GM21423 (cell line): ENCODE results near the gene MRPS5.

Source experiments
- ATAC-seq: cut with Tn5 transposase; IDR thresholded peaks from one replicate; pipeline ENCODE4 v1.9.1; 2021; ENCODE audit warnings: mild to moderate bottlenecking, moderate library complexity; ENCODE audit not compliant: unreplicated experiment

MRPS5 gene

DNA sequence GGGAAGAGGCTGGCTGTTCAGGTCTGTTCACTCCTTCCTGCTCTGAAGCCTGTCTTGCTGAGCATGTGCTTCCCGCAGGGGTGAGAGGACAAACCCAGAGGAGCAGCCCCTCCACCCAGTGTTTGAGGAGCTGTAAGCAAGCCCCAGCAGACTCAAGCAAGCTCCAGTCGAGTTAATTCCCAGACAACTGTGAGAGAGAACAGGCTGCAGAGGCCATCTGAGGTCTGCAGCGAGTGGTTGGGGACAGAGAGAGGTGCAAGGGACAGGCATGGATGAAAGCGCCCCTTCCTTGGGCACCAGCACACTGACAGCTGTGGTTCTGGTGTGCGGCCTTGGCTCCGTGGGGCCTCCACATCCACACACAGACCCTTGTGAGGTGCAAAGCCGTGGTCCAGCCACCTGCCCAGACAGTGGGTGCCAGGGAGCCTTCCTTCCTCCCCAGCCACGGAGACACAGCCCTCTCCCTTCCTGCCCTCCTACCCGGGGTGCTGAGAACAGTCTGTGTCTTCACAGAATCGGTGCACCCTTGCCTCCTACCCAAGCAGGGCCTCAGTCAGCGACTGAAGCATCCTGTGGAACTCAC lies 59.9 kb downstream of the MRPS5 start:
- ATAC-seq, result no peak

DNA sequence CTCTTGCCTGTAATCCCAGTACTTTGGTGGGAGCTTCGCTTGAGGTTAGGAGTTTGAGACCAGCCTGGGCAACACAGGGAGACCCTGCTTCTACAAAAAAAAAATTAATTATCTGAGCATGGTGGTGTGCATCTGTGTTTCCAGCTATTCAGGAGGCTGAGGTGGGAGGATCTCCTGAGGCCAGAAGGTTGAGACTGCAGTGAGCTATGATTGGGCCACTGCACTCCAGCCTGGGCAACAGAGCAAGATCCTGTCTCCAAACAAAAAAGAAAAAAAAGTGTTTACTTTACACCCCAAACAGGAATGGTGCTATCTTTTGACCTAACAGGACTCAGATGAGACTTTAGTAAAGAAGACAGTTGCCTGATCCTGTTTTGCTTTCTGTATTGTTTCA lies 60.5 kb downstream of the MRPS5 start:
- ATAC-seq, result no peak

DNA sequence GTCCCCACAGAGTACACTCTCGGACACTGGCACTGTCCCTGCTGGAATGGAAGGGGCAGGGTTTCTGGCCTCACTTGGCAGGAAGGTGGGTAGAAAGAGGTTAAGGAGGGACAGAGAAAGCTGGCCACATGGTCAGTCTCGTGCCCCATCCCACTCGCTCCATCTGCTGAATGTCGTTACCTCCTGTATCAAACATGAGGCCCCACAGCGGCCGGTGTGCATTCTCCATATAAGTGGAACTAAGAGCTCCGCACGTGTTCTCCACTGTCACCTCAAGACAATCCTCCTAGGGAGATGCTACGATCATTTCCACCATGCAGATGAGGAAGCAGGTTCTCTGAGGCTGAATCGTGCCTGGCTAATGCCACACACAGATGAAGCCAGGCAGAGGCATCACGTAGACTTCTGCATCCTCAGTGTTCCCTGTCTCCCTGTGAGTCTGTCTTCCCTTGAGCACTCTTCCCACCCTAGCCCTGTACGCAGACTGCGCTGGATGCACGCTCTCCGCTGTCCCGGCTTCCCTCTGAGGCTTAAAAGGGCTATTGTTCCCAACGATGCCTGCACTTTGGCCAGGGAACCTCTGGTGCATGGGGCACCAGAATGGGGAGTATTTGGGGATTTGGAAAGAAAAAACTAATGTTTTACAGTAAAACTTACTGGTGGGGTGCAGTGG lies 61.0 kb downstream of the MRPS5 start:
- no peak for ATAC-seq

DNA sequence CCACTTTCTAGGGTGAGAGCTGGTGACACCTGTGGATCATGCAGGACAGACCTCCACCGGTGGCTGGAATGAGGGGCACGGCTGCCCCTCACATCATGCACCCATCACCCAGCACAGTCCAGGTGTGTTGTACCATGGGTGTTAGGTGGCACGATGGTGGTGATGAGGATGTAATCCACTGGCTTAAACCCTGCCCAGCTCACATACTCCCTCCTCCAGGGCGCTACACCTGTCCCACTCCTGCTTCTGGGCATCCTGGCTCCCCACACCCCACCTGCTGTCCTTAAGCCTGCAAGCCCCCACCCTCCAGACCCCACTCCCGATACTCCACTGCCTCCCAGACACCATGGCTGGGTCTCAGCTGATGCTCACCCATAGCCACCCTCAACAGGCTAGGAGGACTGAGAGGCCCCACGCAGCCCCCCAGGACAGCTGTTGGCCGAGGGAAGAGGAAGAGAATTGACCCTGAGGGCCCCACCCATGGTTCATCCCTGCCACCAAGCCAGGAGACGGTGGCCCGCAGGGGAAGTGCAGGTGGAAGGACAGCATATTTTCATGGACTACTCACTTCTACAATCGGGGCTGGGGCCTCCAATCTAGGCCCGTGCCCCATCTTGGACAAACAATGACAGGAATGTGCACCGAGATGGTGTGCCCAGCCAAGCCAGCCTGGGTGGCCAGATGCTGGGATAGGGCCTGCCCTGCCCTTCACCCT lies 61.8 kb downstream of the MRPS5 start:
- ATAC-seq, result no peak

DNA sequence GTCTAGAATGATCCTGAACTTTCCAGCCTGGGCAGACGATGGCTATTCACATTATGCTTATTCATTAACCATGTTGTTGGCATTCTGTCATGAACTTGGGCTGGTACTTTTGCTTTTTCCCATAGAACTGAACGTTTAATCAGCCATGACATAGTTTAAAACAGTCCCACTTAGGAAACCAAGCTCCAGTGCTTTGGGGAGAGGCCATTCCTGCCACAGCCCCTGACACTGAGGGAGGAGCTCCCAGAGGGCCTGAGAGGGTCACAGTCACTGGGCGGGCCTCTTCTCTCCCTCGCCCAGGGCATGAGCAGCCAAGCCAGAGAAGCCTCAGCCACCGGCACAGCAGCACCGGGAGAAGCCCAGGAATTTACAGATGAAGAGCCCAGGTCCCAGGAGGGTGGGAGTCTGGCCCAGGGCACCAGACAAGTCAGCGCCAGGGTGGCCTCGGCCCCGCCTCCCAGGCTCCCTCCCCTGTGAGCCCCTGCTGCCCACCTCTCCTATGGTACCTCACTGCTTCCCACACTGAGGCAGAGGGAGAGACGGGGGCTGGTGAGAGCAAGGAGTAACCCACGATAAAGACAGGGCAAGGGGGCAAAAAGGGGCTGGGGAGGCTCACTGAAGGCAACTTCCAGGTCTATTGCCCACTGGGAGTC lies 62.5 kb downstream of the MRPS5 start:
- ATAC-seq, result no peak

DNA sequence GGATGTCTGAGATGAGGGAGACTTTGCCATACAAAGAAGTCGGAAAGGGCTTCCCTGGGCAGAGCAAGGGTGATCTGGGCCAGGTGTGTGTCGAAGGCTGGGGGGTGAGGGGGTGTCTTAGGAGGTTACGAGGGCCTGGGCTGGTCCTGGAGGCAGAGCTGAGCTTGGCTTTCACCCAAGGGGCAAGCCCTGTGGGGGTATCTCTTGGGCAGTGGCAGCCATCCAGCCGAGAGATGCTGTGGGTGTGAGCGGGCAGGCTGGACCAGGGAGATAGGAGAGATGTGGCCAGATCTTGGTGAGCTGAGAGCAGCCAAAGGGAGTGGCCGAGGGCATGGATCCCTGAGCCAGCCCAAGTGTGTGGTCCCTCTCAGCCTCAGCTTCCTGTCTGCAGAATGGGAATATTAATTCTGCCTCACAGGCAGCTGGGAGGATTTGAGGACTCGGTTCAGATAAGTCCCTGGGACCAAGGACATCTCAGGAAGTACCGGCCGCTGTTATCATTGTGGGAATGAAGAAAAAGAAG lies 63.1 kb downstream of the MRPS5 start:
- no peak for ATAC-seq

DNA sequence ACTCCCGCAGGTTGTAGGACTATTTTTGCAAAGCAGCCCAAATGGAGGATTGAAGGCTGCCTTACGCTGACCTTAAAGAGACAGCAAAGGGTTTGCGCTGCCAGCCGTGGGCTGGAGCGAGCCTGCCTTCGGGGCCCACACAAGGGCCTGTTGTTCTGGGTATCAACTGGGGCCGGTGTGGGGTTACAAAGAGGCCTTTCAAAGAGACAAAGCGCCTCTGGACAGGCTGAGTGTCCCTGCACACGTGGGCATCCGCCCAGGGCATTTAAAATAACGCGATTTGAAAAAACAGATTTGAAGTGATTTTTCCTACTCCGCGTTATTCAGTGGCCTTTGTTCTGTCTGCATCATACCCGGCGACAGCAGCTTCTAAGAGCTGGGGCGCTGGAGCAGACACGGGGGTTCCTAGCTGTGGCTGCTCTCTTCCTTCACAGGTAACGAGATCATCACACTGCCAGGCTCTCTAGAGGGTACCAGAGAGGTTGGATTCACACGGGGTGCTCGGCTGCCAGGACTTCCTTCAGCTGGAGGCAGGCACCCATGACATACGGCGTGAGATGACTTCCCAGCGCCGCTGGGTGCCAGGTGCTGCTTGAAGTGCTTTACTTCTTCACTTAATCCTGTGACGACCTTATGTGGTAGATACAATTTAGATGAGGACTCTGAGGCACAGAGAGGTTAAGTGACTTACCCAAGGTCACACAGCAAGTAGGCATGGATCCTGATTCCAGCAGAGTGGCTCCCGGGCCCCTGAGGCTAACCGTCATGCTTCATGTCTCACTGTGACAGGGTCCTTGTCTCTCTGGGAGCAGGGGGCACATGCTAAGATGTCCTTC lies 63.9 kb downstream of the MRPS5 start:
- ATAC-seq, result no peak

DNA sequence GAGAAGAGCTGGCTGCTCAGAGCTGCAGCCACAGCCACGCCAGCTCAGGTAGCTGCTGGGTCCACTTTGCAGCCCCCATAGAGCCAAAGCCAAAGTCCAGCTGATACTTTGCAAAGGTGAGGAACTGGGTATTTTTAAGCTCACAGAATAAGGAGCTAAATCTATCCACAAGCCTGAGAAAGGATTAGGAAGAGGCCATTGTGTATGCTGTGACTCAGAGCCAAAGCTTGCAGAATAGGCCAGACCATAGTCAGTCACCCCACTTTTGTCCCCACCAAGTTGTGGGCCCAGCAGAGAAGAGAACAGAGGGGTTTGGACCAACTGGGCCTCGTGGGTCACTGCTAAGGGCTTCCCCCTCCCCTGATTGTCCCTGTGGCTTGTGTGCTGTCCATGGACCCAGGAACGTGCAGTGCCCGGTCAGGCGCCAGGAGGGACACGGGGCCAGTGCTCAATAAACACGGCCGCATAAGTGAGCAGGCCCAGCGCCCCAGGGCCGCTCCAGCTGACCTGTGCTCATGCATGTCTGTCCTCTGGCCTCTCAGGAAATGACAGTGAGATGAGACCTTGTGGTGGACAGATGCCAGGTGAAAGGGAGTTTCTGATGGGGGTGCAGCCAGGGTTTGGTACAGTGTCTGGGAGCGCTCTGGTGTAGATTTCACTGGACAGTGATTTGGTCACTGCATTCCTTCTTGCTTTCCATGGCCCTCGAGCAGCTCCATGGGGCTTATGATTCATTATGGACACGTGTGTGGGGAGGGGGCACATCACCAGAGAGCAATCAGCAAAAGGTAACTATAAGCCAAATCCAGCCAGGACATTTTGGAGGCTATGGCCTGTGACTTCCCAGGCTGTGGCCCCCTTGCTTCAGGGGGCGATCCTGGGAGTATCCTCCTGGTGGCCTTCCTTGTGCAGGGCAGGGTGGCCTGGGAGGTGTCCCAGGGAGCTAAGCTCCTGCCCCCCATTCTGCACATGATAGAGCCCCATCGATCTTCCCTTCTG lies 64.8 kb downstream of the MRPS5 start:
- no peak for ATAC-seq

DNA sequence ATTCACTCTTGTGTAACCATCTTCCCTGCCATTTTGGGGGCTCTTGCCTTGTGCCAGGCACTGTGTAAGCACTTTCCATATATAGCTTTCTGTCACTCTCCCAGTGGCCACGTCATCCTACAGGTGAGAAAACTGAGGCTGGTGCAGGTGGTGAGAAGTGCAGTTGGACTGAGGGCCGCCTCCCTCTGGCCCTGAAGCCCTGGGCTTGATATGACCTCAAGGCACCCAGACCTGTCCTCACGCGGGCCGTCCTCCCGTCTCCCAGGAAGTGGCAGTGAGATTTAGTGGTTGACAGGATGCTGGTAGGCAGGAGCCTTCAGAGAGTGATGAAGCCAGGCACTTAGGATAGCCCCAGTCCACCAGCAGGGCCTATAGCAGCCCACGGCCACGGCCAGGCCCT lies 65.6 kb downstream of the MRPS5 start:
- ATAC-seq, result no peak

DNA sequence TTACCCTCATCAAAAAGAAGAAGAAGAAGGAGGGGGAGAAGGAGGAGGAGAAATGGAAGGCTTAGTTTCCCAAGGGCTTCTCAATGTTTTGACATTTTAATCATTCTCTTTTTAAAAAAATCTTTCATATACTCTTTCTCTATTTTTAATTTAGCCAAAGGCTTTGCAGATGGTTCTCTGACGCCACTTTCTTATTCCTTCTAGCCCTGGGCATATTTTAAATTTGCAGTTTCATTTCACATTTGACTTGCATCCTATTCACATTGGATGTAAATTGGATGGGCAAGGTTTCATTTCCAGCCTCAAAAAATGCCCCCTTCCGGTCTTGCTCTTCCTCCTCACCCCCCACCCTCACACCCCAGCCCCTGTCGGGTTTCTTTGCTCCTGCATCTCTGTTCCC lies 66.3 kb downstream of the MRPS5 start:
- no peak for ATAC-seq

DNA sequence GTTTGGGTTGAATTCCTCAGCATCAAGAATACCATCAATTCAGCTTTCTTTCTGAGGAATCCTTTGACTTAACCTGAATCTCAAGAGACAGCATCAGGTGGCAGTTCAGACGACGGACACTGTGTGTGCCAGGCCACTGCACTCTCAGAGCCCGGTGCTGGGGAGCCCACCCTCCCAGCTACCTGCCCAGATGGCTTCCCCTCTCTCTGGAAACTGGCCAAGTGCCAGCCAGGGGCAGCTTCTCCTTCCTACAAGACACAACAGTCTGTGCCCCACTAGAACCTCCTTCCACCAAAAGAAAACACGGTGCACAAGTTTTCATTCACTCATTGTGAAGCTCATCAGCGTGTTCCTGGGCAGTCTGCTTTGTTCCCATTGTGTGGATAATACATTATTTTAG lies 67.6 kb downstream of the MRPS5 start:
- no peak for ATAC-seq

DNA sequence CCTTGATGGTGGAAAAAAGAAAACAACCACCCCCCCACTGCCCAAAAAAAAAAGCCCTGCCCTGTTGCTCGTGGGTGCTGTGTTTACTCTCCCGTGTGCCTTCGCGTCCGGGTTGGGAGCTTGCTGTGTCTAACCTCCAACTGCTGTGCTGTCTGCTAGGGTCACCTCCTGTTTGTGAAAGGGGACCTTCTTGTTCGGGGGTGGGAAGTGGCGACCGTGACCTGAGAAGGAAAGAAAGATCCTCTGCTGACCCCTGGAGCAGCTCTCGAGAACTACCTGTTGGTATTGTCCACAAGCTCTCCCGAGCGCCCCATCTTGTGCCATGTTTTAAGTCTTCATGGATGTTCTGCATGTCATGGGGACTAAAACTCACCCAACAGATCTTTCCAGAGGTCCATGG lies 68.1 kb downstream of the MRPS5 start:
- no peak for ATAC-seq

DNA sequence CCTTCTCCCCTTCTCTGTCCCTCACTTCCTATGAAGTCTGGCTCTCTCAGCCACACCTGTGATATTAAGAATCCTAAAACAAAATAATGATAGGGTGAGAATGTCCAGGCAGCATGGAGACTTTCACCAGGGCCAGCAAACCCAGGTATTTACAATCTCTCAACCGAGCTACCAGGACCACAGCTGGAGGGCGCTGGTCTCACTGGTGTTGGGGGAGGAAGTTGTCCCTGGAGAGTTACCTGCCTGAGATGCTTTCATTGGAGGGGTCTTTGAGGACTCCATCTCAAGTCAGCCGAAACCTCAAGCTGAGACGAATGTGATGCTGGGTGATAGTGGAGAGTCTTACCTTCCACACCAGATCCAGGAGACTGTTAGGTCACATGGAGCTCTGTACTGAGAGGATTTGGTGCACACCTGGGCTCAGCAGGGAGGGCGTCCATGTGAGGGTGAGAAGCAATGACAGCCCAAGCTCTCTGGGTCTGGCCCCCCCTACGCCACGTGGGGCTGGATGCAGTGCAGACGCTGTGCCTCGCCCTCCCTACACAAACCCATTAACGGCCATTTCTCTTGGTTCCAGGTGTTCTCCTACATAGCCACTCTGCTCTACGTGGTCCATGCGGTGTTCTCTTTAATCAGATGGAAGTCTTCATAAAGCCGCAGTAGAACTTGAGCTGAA lies 68.7 kb downstream of the MRPS5 start:
- ATAC-seq, result no peak

DNA sequence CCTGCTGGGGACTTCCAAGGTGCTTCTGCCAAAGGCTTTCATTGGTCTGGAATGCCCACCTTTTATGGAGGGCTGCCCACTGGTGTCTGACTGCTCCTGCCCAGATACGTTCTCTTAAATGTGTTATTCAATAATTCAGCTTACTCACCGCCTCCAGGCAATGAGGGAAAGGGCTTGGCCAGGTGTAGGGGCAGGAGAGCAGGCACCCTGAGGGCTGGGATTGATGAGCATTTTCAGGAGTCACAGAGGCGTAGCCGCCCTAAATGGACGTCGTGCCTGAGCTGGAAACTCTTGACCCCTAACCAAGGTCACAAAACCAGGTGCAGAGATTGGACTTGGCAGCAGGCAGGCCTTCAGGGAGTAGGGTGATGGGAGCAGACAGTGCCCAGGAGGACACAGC lies 69.3 kb downstream of the MRPS5 start:
- ATAC-seq, result no peak

DNA sequence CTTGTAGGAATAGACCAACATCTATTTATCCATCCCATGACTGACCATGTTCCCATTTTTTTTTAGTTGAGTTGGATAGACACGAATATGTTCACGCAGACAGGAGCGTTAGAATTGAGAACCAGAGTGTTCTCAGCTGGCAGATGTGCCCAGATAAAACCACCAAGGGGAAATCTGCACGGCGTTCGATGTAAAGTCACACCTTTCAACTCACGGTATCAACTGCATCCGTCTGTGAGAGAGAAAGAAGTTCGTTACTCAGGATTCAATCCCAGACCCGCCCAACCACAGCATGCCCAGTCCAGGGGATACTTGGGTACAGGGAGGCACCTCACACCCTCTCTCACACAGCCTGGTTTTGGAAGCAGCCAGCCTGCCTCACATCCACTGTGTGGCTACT lies 70.0 kb downstream of the MRPS5 start:
- no peak for ATAC-seq

DNA sequence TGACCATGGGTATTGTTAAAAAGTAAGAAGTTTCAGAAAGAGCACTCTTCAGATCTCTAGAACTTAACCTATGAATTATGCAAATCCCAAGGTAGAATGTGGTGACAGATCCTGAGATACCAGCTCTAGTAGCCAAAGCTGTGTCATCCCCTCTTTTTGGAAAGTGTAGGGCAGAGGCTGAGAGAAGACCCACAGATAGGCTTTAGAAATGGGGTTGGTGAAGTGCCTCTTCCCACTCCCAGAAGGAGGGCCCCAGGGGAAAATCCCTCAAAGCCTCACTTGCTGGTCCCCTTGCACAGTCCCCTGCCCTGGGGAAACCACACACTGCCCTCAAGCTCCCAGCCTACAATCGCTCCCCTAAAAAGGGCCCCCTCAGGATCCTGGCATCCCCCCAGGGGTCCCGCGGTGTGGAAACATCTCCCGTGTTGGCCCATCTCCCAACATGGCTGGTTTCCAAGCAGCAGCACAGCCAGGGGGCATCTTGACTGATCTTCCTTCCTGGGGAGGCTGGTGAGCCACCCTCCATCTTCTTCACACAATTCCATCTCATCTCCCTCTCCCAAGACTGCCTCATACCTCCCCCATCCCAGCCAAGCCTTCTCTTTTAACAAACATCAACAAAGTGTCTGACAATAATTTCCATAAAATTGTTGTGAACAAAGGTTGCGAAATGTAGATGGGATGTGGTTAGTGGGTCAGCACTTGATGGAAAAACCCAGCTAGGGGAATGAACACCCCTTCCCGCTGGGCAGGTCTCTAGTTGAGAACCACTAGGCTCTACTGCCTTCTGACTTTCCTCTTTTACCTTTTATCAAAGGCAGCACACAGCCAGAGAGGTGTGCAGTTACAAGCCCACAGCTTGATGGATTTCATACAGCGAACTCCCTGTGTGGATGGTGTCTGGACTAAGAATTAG lies 71.0 kb downstream of the MRPS5 start:
- ATAC-seq, result no peak

DNA sequence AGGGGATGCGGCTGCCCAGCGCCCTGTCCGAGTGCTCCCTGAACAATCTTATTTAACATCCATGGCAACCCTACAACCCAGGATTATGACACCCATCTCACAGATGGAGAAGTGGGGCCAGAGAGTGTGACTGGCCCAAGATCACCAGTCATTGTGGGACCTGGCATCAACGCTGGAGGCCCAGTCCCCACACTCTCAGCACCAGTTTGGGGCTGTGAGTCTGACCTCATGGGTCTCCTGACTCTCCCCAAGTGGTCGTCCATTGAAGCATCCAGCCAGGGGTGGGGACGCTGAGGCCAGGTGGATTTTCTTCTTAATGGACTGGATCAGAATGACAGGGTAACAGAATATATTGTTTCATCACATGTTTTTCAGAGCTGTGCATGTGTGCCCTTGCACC lies 71.6 kb downstream of the MRPS5 start:
- ATAC-seq, result no peak

DNA sequence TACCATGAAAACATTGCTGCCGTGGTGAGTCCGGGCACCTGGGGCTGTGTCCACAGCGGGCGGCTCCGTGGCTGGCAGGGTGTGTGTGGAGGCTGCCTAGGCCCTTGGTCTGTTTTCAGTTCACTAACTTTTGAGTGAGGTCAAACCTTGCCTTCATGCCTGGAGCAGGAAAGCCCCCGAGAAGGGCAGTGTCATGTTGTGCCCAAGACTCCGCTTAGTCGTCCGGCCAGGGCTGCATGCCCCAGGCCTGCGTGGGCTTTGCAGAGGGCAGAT lies 72.0 kb downstream of the MRPS5 start:
- ATAC-seq, result no peak
